Measurements from ENCODE around the gene PDK2.

The PDK2 gene

DNA sequence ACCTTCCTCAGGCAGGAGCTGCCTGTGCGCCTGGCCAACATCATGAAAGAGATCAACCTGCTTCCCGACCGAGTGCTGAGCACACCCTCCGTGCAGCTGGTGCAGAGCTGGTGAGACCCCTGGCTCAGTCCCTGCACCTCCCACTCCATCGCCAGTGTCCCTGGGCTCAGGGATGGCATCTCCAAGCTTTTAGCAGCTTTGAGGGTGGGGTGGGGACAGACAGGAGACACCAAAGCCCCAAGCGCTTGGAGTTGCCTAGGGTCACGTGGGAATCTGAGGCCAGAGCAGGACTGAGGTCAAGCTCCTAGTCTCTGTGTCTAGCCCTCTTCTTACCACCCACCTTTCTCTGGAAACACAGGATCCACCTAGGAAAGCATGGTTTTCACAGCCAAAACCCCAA, 2.3 kb downstream of the PDK2 start:
- Histone ChIP-seq H3K9ac (ENCODE audit: low read depth, low read length) (no peak overlapping the region), H3K27ac (ENCODE audit: low read length) (no peak overlapping the region), H3K27me3 (ENCODE audit: insufficient read depth, low read length, poor library complexity) (no peaks in the 10 kb centered on the region), H4K20me1 (ENCODE audit: insufficient read depth, low read length) (no peaks in the 10 kb centered on the region), H3K79me2 (ENCODE audit: insufficient read depth, low read length) (no peaks in the 10 kb centered on the region), H2AFZ (ENCODE audit: low read depth, low read length) (no peak overlapping the region), H3K4me1 (ENCODE audit: insufficient read depth, low read length) (peaks cover 26% of the 10 kb centered on the region), H3K4me3 (ENCODE audit: low read depth in 1 of 2, low read length in 2 of 2) (no peak overlapping the region), H3K4me2 (ENCODE audit: insufficient read depth, low read length) (no peak overlapping the region), H3K36me3 (ENCODE audit: insufficient read depth, low read length) (no peaks in the 10 kb centered on the region), H3K9me3 (ENCODE audit: insufficient read depth, low read length, severe bottlenecking) (no peaks in the 10 kb centered on the region)
- ATAC-seq (ENCODE audit: insufficient read depth, low read depth) (no peak), DNase-seq (no peak)
- TF ChIP-seq CTCF (IDR thresholded peaks at IDR 0.05; ENCODE audit: borderline replicate concordance, extremely low read depth, low read length, poor library complexity, severe bottlenecking) (no peak), EZH2 (IDR thresholded peaks at IDR 0.05; ENCODE audit: borderline replicate concordance, low read depth, low read length, severe bottlenecking) (no peak)

DNA sequence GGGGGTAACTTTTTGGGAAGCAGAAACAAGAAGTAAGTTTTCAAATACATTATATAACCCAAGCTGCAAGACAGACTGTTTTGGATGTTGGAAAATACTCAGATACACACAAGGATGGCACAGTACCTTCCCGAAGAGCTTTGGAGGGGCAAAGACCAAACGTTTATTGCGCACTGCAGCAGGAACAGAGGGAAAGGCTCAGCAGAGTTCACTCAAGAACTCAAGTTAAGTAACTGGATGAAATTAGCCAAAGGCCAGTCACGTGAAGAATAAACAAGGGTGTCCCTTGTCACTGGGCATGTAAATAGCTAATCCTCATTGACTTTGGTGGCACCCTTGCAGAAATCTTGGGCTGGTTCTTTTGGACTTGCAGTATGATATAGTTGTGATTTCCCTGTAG, 2.8 kb downstream of the PDK2 start:
- no peak overlapping the region for H3K4me3 ChIP-seq (ENCODE audit: low read depth in 1 of 2, low read length in 2 of 2)
- no peaks in the 10 kb centered on the region for H3K36me3 ChIP-seq (ENCODE audit: insufficient read depth, low read length)
- no peaks in the 10 kb centered on the region for H3K27me3 ChIP-seq (ENCODE audit: insufficient read depth, low read length, poor library complexity)
- H4K20me1 ChIP-seq (ENCODE audit: insufficient read depth, low read length), result no peaks in the 10 kb centered on the region
- H3K4me1 ChIP-seq (ENCODE audit: insufficient read depth, low read length), result peaks cover 26% of the 10 kb centered on the region
- H3K79me2 ChIP-seq (ENCODE audit: insufficient read depth, low read length), result no peaks in the 10 kb centered on the region
- no peak overlapping the region for H3K4me2 ChIP-seq (ENCODE audit: insufficient read depth, low read length)
- DNase-seq (no peak), ATAC-seq (ENCODE audit: insufficient read depth, low read depth) (no peak)
- no peak for TF ChIP-seq EZH2 (IDR thresholded peaks at IDR 0.05; ENCODE audit: borderline replicate concordance, low read depth, low read length, severe bottlenecking)
- no peak for TF ChIP-seq CTCF (IDR thresholded peaks at IDR 0.05; ENCODE audit: borderline replicate concordance, extremely low read depth, low read length, poor library complexity, severe bottlenecking)
- no peak overlapping the region for H3K9ac ChIP-seq (ENCODE audit: low read depth, low read length)
- no peak overlapping the region for H2AFZ ChIP-seq (ENCODE audit: low read depth, low read length)
- no peak overlapping the region for H3K27ac ChIP-seq (ENCODE audit: low read length)
- H3K9me3 ChIP-seq (ENCODE audit: insufficient read depth, low read length, severe bottlenecking), result no peaks in the 10 kb centered on the region

GRCh38 chr17:50098583-50098982, 3.4 kb downstream of the PDK2 start:
- Histone ChIP-seq H3K9ac (ENCODE audit: low read depth, low read length) (no peak overlapping the region), H4K20me1 (ENCODE audit: insufficient read depth, low read length) (no peaks in the 10 kb centered on the region), H3K36me3 (ENCODE audit: insufficient read depth, low read length) (no peaks in the 10 kb centered on the region), H3K4me2 (ENCODE audit: insufficient read depth, low read length) (no peak overlapping the region), H3K27ac (ENCODE audit: low read length) (no peak overlapping the region), H3K79me2 (ENCODE audit: insufficient read depth, low read length) (no peaks in the 10 kb centered on the region), H3K9me3 (ENCODE audit: insufficient read depth, low read length, severe bottlenecking) (no peaks in the 10 kb centered on the region), H2AFZ (ENCODE audit: low read depth, low read length) (no peak overlapping the region), H3K4me3 (ENCODE audit: low read depth in 1 of 2, low read length in 2 of 2) (no peak overlapping the region), H3K4me1 (ENCODE audit: insufficient read depth, low read length) (peaks cover 26% of the 10 kb centered on the region), H3K27me3 (ENCODE audit: insufficient read depth, low read length, poor library complexity) (no peaks in the 10 kb centered on the region)
- no peak for ATAC-seq (ENCODE audit: insufficient read depth, low read depth)
- no peak for DNase-seq
- no peak for TF ChIP-seq CTCF (IDR thresholded peaks at IDR 0.05; ENCODE audit: borderline replicate concordance, extremely low read depth, low read length, poor library complexity, severe bottlenecking)
- no peak for TF ChIP-seq EZH2 (IDR thresholded peaks at IDR 0.05; ENCODE audit: borderline replicate concordance, low read depth, low read length, severe bottlenecking)

GRCh38 chr17:50099003-50099402, 3.9 kb downstream of the PDK2 start:
- Histone ChIP-seq H2AFZ (ENCODE audit: low read depth, low read length) (no peak overlapping the region), H3K79me2 (ENCODE audit: insufficient read depth, low read length) (no peaks in the 10 kb centered on the region), H3K4me2 (ENCODE audit: insufficient read depth, low read length) (no peak overlapping the region), H4K20me1 (ENCODE audit: insufficient read depth, low read length) (no peaks in the 10 kb centered on the region), H3K36me3 (ENCODE audit: insufficient read depth, low read length) (no peaks in the 10 kb centered on the region), H3K9ac (ENCODE audit: low read depth, low read length) (no peak overlapping the region), H3K4me3 (ENCODE audit: low read depth in 1 of 2, low read length in 2 of 2) (no peak overlapping the region), H3K9me3 (ENCODE audit: insufficient read depth, low read length, severe bottlenecking) (no peaks in the 10 kb centered on the region), H3K27me3 (ENCODE audit: insufficient read depth, low read length, poor library complexity) (no peaks in the 10 kb centered on the region), H3K27ac (ENCODE audit: low read length) (no peak overlapping the region), H3K4me1 (ENCODE audit: insufficient read depth, low read length) (peaks cover 26% of the 10 kb centered on the region)
- no peak for ATAC-seq (ENCODE audit: insufficient read depth, low read depth)
- TF ChIP-seq EZH2 (IDR thresholded peaks at IDR 0.05; ENCODE audit: borderline replicate concordance, low read depth, low read length, severe bottlenecking) (no peak), CTCF (IDR thresholded peaks at IDR 0.05; ENCODE audit: borderline replicate concordance, extremely low read depth, low read length, poor library complexity, severe bottlenecking) (no peak)
- no peak for DNase-seq
